DMS153 (cell line): ENCODE results near the gene LRIG3.
A peak's percentile ranks its signal among the peaks of the same experiment; 100 is the strongest.

Source experiments
- DNase-seq: peaks from one replicate; lab custom pipeline; 2025; lab: John Stamatoyannopoulos, UW

The LRIG3 gene

GRCh38 chr12:58901664-58902063 is 18.6 kb downstream of the LRIG3 start:
- no peak for DNase-seq

- no peak for DNase-seq
Observed at GRCh38 chr12:58897969-58898368, 22.3 kb downstream of the LRIG3 start.

- DNase-seq = peak; percentile 60
Observed at GRCh38 chr12:58896278-58896677, 24.0 kb downstream of the LRIG3 start.

GRCh38 chr12:58895053-58895452 is 25.3 kb downstream of the LRIG3 start:
- no peak for DNase-seq

- no peak for DNase-seq
Observed at GRCh38 chr12:58894040-58894439, 26.3 kb downstream of the LRIG3 start.

- DNase-seq = no peak
Observed at GRCh38 chr12:58893495-58893894, 26.8 kb downstream of the LRIG3 start.

- DNase-seq = no peak
Observed at GRCh38 chr12:58889557-58889956, 30.7 kb downstream of the LRIG3 start.

- DNase-seq = peak; percentile 86
Observed at GRCh38 chr12:58888131-58888783, 32.0 kb downstream of the LRIG3 start.

GRCh38 chr12:58887068-58887467 is 33.2 kb downstream of the LRIG3 start:
- no peak for DNase-seq

GRCh38 chr12:58886474-58886873 is 33.8 kb downstream of the LRIG3 start:
- no peak for DNase-seq

GRCh38 chr12:58884916-58885315 is 35.4 kb downstream of the LRIG3 start:
- no peak for DNase-seq

GRCh38 chr12:58883576-58884334 is 36.5 kb downstream of the LRIG3 start:
- no peak for DNase-seq

GRCh38 chr12:58882826-58883225 is 37.5 kb downstream of the LRIG3 start:
- DNase-seq = peak; percentile 45

GRCh38 chr12:58881816-58882215 is 38.5 kb downstream of the LRIG3 start:
- DNase-seq = no peak

GRCh38 chr12:58880639-58881038 is 39.7 kb downstream of the LRIG3 start:
- no peak for DNase-seq

- peak; percentile 73 for DNase-seq
Observed at GRCh38 chr12:58877243-58877743, 43.0 kb downstream of the LRIG3 start.

- DNase-seq = no peak
Observed at GRCh38 chr12:58873496-58873895, 46.8 kb downstream of the LRIG3 start.

GRCh38 chr12:58871556-58871955 is 48.7 kb downstream of the LRIG3 start:
- DNase-seq = no peak

GRCh38 chr12:58870595-58870994 is 49.7 kb downstream of the LRIG3 start:
- DNase-seq = no peak

- no peak for DNase-seq
Observed at GRCh38 chr12:58860788-58861240, 59.5 kb downstream of the LRIG3 start.

GRCh38 chr12:58860056-58860787 is 60.1 kb downstream of the LRIG3 start:
- DNase-seq = no peak

GRCh38 chr12:58858030-58858429 is 62.3 kb downstream of the LRIG3 start:
- no peak for DNase-seq

- DNase-seq = peak; percentile 0
Observed at GRCh38 chr12:58857206-58857605, 63.1 kb downstream of the LRIG3 start.
